K562 (cell line): ENCODE data around the gene SLC17A9. TPM values are rescaled to one million over a fixed set of nuclear protein-coding genes. Genes with fewer than 3 reads are reported as not detected.

ENCODE experiments used
- ATAC-seq: fragments of 200-7000 bp; cut with Tn5 transposase; 3 replicates; pipeline ENCODE4 v1.9.1; 2020; ENCODE audit warnings: moderate library complexity
- BruUV-seq: library from RNA; stranded (reverse); fragments of 400-500 nt; replicated peaks from 2 replicates; lab custom pipeline; 2021; lab: Mats Ljungman, UMichigan
- CTCF ChIA-PET: fragments of 300-600 bp; formaldehyde crosslinking; extraction: SDS; loops from one replicate; lab custom pipeline; 2021; ENCODE audit warnings: low intra/inter-chr PET ratio; lab: Yijun Ruan, JAX
- POLR2A ChIA-PET: fragments of 300-600, 350-650 bp; sonication (Branson Sonifier 250); formaldehyde crosslinking; extraction: SDS; loops from one replicate; lab custom pipeline; 2021; ENCODE audit warnings: antibody characterized with exemption, inconsistent platforms; lab: Yijun Ruan, JAX
- DNase-seq, 4 experiments: peaks; one replicate each; pipeline versions ENCODE4 v3.0.0 to v3.0.0-alpha.2; 2011 to 2018; ENCODE audit warnings: low spot score in 3 of 4, mixed read lengths in 3 of 4; ENCODE audit errors: extremely low read depth in 1 of 4
- FAIRE-seq: peaks from 2 replicates; lab custom pipeline; 2011; peaks lifted over from hg19 to GRCh38; lab: Jason Lieb, UNC
- H2AFZ ChIP-seq: 2 replicates; pipeline ENCODE4 v1.6.0; 2011; ENCODE audit warnings: low read depth, low read length, control low read depth, inconsistent platforms
- H3K27ac ChIP-seq: fragments of 200-600 bp; 3 replicates; pipeline ENCODE4 v1.8.0; 2011; ENCODE audit warnings: low read depth, mild to moderate bottlenecking, control low read depth, inconsistent platforms, low read length, moderate library complexity, mixed read lengths; ENCODE audit errors: extremely low read depth
- H3K27me3 ChIP-seq, 2 experiments: fragments of 300-600 bp in 1 of 2; 2 replicates in 1 of 2; 3 replicates in 1 of 2; pipeline versions ENCODE4 v1.6.0 to v1.8.0; 2011; ENCODE audit warnings: inconsistent platforms in 2 of 2, low read length in 2 of 2, mild to moderate bottlenecking in 1 of 2, mixed read lengths in 1 of 2, moderate library complexity in 1 of 2; ENCODE audit not compliant: control insufficient read depth in 2 of 2, insufficient read depth in 2 of 2
- H3K36me3 ChIP-seq: fragments of 300-600 bp; 3 replicates; pipeline ENCODE4 v1.8.0; 2011; ENCODE audit warnings: mild to moderate bottlenecking, low read length, inconsistent platforms; ENCODE audit not compliant: control insufficient read depth, insufficient read depth
- H3K4me1 ChIP-seq, 2 experiments: fragments of 200-600 bp in 1 of 2; replicated peaks in 1 of 2; 2 replicates in 1 of 2; 3 replicates in 1 of 2; pipeline versions ENCODE4 v1.5.1 to v1.8.0; 2011; ENCODE audit warnings: inconsistent platforms in 2 of 2, low read length in 2 of 2, mild to moderate bottlenecking in 1 of 2, mixed read lengths in 1 of 2, moderate library complexity in 1 of 2; ENCODE audit not compliant: control insufficient read depth in 2 of 2, insufficient read depth in 2 of 2
- H3K4me2 ChIP-seq: 2 replicates; pipeline ENCODE4 v1.6.1; 2011; ENCODE audit warnings: low read length, control low read depth, inconsistent platforms, mixed read lengths; ENCODE audit not compliant: insufficient read depth
- H3K4me3 ChIP-seq: fragments of 200-600 bp; sonication (generic), shearing (Covaris generic); 2 replicates; pipeline ENCODE4 v1.5.1; 2016; ENCODE audit warnings: control low read depth, inconsistent platforms
- H3K79me2 ChIP-seq: fragments of 200-600 bp; 3 replicates; pipeline ENCODE4 v1.8.0; 2011; ENCODE audit warnings: low read length, inconsistent platforms; ENCODE audit not compliant: control insufficient read depth, insufficient read depth
- H3K9ac ChIP-seq, 2 experiments: 2 replicates each; pipeline versions ENCODE4 v1.6.0 to v1.6.1; 2011; ENCODE audit warnings: low read depth in 2 of 2, low read length in 2 of 2, control low read depth in 1 of 2, inconsistent platforms in 1 of 2, mild to moderate bottlenecking in 1 of 2, mixed read lengths in 1 of 2; ENCODE audit not compliant: insufficient read depth in 1 of 2
- H3K9me1 ChIP-seq: one replicate; pipeline ENCODE4 v1.6.0; 2011; ENCODE audit warnings: inconsistent platforms, mild to moderate bottlenecking, low read length, moderate library complexity; ENCODE audit not compliant: control insufficient read depth, insufficient read depth
- H3K9me3 ChIP-seq: replicated peaks from 2 replicates; pipeline ENCODE4 v1.5.1; 2011; ENCODE audit warnings: low read depth, low read length, inconsistent platforms; ENCODE audit not compliant: control insufficient read depth, insufficient read depth
- H4K20me1 ChIP-seq: replicated peaks from 2 replicates; pipeline ENCODE4 v1.6.1; 2011; ENCODE audit warnings: low read length, inconsistent platforms, mixed read lengths; ENCODE audit not compliant: control insufficient read depth, insufficient read depth
- CBX3 ChIP-seq, 2 experiments: IDR thresholded peaks; 1 replicate in 1 of 2; 2 replicates in 1 of 2; pipeline ENCODE4 v1.6.1; 2012; ENCODE audit warnings: inconsistent platforms in 2 of 2, low read length in 2 of 2, borderline replicate concordance in 1 of 2, control low read depth in 1 of 2
- CREBBP ChIP-seq: IDR thresholded peaks from one replicate; pipeline ENCODE4 v1.6.1; 2012; ENCODE audit warnings: low read depth, mild to moderate bottlenecking, control low read depth, inconsistent platforms, low read length
- HNRNPL ChIP-seq: fragments of 200-400 bp; formaldehyde crosslinking; IDR thresholded peaks from 2 replicates; pipeline ENCODE4 v1.6.1; 2017; ENCODE audit warnings: low read depth, mild to moderate bottlenecking, low read length
- HSF4 ChIP-seq: fragments of 250-450 bp; sonication (Bioruptor Pico); IDR thresholded peaks from 2 replicates; pipeline ENCODE4 v2.1.2; 2022; ENCODE audit warnings: mild to moderate bottlenecking, moderate library complexity, borderline replicate concordance
- KDM2B ChIP-seq: fragments of 250-450 bp; sonication (Bioruptor Pico); IDR thresholded peaks from 2 replicates; pipeline ENCODE4 v1.8.0; 2021; ENCODE audit warnings: mild to moderate bottlenecking, moderate library complexity
- NFYB ChIP-seq: IDR thresholded peaks from 2 replicates; pipeline ENCODE4 v1.6.1; 2011; ENCODE audit warnings: mild to moderate bottlenecking, moderate library complexity; ENCODE audit not compliant: insufficient read length; ENCODE audit errors: extremely low read depth
- POLR2A ChIP-seq: fragments of 450-650 bp; conservative IDR thresholded peaks from 2 replicates; pipeline ENCODE4 v1.6.1; 2016
- SMARCE1 ChIP-seq: fragments of 450-650 bp; IDR thresholded peaks from 2 replicates; pipeline ENCODE4 v1.7.1; 2016; ENCODE audit warnings: mild to moderate bottlenecking
- SREBF1 ChIP-seq: fragments of 150-350 bp; IDR thresholded peaks from 2 replicates; pipeline ENCODE4 v1.6.1; 2014; ENCODE audit warnings: antibody characterized with exemption, low read depth, low read length, borderline replicate concordance
- ZBTB8A ChIP-seq: fragments of 450-650 bp; IDR thresholded peaks from 2 replicates; pipeline ENCODE4 v1.6.1; 2018; ENCODE audit warnings: mild to moderate bottlenecking, moderate library complexity; ENCODE audit not compliant: partially characterized antibody
- ZNF217 ChIP-seq: sonication (generic); formaldehyde crosslinking; IDR thresholded peaks from 2 replicates; pipeline ENCODE4 v1.8.0; 2022; ENCODE audit warnings: mild to moderate bottlenecking, missing genetic modification reagents
- WGBS: fragments of 100-300 bp; shearing (Covaris generic); methylation state at CpG from one replicate; pipeline ENCODE4 v1.1.6; 2016; ENCODE audit warnings: low coverage, mixed read lengths; ENCODE audit not compliant: insufficient coverage; ENCODE audit errors: missing lambda C conversion rate; 5-methylcytosine and 5-hydroxymethylcytosine counted together
- in situ Hi-C: fragments of 300-500 bp; cut with MboI; formaldehyde crosslinking; loops from 4 replicates; pipeline ENCODE4 v1.15.0; 2018; ENCODE audit warnings: inconsistent platforms, mixed read lengths
- intact Hi-C: fragments of 100-400 bp; cut with micrococcal nuclease; formaldehyde crosslinking; loops from 2 replicates; pipeline ENCODE4 v1.14.2; 2022
- polyA plus RNA-seq, 8 experiments: library from polyadenylated mRNA; depleted of rRNA in 4 of 8; stranded (reverse) in 5 of 8; unstranded in 3 of 8; fragments of >200 nt; fragmentation: Nextera tagmentation in 2 of 8; fragmentation: Illumina TruSeq in 1 of 8; extraction: Ambion mirVana in 2 of 8; extraction: Trizol in 1 of 8; gene quantifications; 2 replicates each; pipeline versions ENCODE4 v1.2.1 to v1.2.3, GENCODE V29; 2011 to 2014; ENCODE audit warnings: inconsistent platforms in 1 of 8, missing spikeins in 1 of 8
- total RNA-seq, 7 experiments: library from RNA; depleted of rRNA in 6 of 7; stranded (reverse); fragments of >200 nt in 6 of 7; fragmentation: Illumina TruSeq in 2 of 7; extraction: Trizol in 2 of 7; gene quantifications; 2 replicates each; pipeline versions ENCODE4 v1.2.1 to v1.2.3, GENCODE V29; 2011 to 2021; ENCODE audit warnings: low replicate concordance in 1 of 7
- TF ChIP-seq, protein P1 (sequence below): fragments of 450-650 bp; formaldehyde crosslinking; IDR thresholded peaks from 2 replicates; pipeline ENCODE4 v1.4.0; 2020; ENCODE audit warnings: mild to moderate bottlenecking
- TF ChIP-seq, protein P2 (sequence below): sonication (generic); formaldehyde crosslinking; IDR thresholded peaks from 2 replicates; pipeline ENCODE4 v1.8.1; 2023; ENCODE audit warnings: mild to moderate bottlenecking, missing genetic modification reagents
- TF ChIP-seq, protein P3 (sequence below): fragments of 450-650 bp; IDR thresholded peaks from 2 replicates; pipeline ENCODE4 v1.6.1; 2016; ENCODE audit warnings: low read depth, mild to moderate bottlenecking, moderate library complexity

Gene SLC17A9
- total and polyA plus RNA-seq, 9 of the 15 experiments (the other 6 are each of a cell fraction or from before 2014, with no cell fraction given) = 0.04 to 0.31 TPM; not detected in 7

DNA sequence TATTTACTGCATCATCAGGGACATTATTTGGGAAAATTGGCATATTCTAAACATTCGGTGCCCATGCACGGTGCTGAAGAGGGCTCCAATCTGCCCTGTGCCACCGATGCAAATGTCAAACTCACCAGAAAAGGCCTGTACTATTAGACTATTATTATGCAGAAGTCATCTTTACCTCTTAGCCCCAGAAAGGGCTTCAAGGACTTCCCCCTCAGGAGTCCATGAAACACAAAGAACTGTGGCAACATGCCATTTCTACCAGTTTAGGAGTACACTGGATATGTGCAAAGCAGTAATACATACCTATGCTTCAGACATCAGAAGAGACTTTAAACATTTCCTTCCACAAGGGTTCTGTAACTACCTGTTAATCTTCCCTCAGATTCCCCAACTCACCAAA lies 34.8 kb upstream of the SLC17A9 start:
- TF ChIP-seq ZNF217 (CRISPR knock-in tag) = no peak
- TF ChIP-seq, protein P1, sequence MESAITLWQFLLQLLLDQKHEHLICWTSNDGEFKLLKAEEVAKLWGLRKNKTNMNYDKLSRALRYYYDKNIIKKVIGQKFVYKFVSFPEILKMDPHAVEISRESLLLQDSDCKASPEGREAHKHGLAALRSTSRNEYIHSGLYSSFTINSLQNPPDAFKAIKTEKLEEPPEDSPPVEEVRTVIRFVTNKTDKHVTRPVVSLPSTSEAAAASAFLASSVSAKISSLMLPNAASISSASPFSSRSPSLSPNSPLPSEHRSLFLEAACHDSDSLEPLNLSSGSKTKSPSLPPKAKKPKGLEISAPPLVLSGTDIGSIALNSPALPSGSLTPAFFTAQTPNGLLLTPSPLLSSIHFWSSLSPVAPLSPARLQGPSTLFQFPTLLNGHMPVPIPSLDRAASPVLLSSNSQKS (CRISPR knock-in tag) = no peak
- no peak for TF ChIP-seq HNRNPL
- Histone ChIP-seq H3K27ac (no peak overlapping the region), H3K36me3 (peaks cover 26% of the 10 kb centered on the region), H3K9me1 (peaks cover 12% of the 10 kb centered on the region), H3K4me3 (no peak overlapping the region), H3K79me2 (peaks cover 99% of the 10 kb centered on the region), H3K27me3 (no peaks in the 10 kb centered on the region), H3K4me1 (peaks cover 25 to 36% of the 10 kb centered on the region in 2 experiments; a peak in 3 of 5 replicates), H3K4me2 (no peak overlapping the region), H3K9ac (no peak overlapping the region; a peak in 1 of 4 replicates), H3K9me3 (no peaks in the 10 kb centered on the region), H2AFZ (no peak overlapping the region), H4K20me1 (peaks cover 71% of the 10 kb centered on the region)
- BruUV-seq = no TSS peak
- DNase-seq = no peak
- ATAC-seq = no peak
- WGBS = 77% methylated on average over 3 of the region's 3 CpGs
- FAIRE-seq = no peak
- intact Hi-C loops (no loop called here), in situ Hi-C loops (no loop called here)
- POLR2A ChIA-PET = interaction anchor here (1.0 to 1.5 kb wide), 5 partner anchors 9 to 42 kb away, joined by 3 to 5 read pairs (median 3); no protein-coding TSS in a partner anchor
- CTCF ChIA-PET = no interaction called here

DNA sequence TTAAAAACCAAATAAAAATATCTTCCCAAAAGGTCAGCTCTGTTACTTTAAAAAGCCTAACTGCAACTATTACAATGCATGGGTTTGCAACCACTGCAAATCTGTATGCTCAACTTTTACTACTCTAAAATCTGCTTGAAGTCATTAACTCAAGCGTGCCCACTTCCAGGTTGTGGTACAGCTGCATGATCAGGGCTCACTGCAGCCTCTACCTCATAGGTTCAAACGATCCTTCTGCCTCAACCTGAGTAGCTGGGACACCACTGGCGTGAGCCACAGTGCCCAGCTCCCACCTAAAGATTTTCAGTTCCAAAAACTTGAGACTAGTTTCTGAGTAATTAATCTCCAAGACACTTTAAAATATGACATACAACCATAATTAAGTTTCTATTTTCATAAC lies 34.4 kb upstream of the SLC17A9 start:
- FAIRE-seq = no peak
- no peak for ATAC-seq
- BruUV-seq = no TSS peak
- Histone ChIP-seq H3K4me3 (no peak overlapping the region), H3K4me2 (no peak overlapping the region), H3K36me3 (peaks cover 24% of the 10 kb centered on the region), H3K79me2 (peaks cover 100% of the 10 kb centered on the region), H3K9me3 (no peaks in the 10 kb centered on the region), H3K9ac (no peak overlapping the region), H2AFZ (no peak overlapping the region), H4K20me1 (peaks cover 72% of the 10 kb centered on the region), H3K4me1 (peaks cover 29 to 36% of the 10 kb centered on the region in 2 experiments; a peak in 3 of 5 replicates), H3K27me3 (no peaks in the 10 kb centered on the region), H3K9me1 (peaks cover 12% of the 10 kb centered on the region), H3K27ac (no peak overlapping the region)
- DNase-seq = no peak
- intact Hi-C loops = no loop called here
- CTCF ChIA-PET = no interaction called here
- in situ Hi-C loops = no loop called here
- POLR2A ChIA-PET = interaction anchor here (1.0 to 3.1 kb wide), 6 partner anchors 9 to 43 kb away, joined by 3 to 14 read pairs (median 3); no protein-coding TSS in a partner anchor
- WGBS = 71% methylated on average over 3 of the region's 3 CpGs
- TF ChIP-seq POLR2A = no peak
- TF ChIP-seq HSF4 = no peak
- TF ChIP-seq SREBF1 = no peak
- no peak for TF ChIP-seq SMARCE1
- TF ChIP-seq CREBBP = no peak
- TF ChIP-seq, protein P2, sequence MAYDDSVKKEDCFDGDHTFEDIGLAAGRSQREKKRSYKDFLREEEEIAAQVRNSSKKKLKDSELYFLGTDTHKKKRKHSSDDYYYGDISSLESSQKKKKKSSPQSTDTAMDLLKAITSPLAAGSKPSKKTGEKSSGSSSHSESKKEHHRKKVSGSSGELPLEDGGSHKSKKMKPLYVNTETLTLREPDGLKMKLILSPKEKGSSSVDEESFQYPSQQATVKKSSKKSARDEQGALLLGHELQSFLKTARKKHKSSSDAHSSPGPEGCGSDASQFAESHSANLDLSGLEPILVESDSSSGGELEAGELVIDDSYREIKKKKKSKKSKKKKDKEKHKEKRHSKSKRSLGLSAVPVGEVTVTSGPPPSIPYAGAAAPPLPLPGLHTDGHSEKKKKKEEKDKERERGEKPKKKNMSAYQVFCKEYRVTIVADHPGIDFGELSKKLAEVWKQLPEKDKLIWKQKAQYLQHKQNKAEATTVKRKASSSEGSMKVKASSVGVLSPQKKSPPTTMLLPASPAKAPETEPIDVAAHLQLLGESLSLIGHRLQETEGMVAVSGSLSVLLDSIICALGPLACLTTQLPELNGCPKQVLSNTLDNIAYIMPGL (CRISPR knock-in tag) = no peak
- TF ChIP-seq CBX3 (IDR thresholded peaks at IDR 0.05; ENCODE audit: borderline replicate concordance in 1 of 2, low read length in 2 of 2) = no peak
- no peak for TF ChIP-seq NFYB
- no peak for TF ChIP-seq ZBTB8A
- no peak for TF ChIP-seq KDM2B (CRISPR knock-in tag)
- TF ChIP-seq, protein P3, sequence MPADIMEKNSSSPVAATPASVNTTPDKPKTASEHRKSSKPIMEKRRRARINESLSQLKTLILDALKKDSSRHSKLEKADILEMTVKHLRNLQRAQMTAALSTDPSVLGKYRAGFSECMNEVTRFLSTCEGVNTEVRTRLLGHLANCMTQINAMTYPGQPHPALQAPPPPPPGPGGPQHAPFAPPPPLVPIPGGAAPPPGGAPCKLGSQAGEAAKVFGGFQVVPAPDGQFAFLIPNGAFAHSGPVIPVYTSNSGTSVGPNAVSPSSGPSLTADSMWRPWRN = no peak
